Measurements from ENCODE around the gene RGS10.

RGS10 gene

GRCh38 chr10:119498889-119499676, 43.4 kb downstream of the RGS10 start:
- DNase-seq: no peak

GRCh38 chr10:119497243-119497642, 45.3 kb downstream of the RGS10 start:
- DNase-seq: no peak

- DNase-seq: no peak
Measured at GRCh38 chr10:119496273-119496672, 46.2 kb downstream of the RGS10 start.

- DNase-seq: no peak
Measured at GRCh38 chr10:119495545-119495944, 47.0 kb downstream of the RGS10 start.

GRCh38 chr10:119495021-119495505, 47.5 kb downstream of the RGS10 start:
- DNase-seq: no peak

GRCh38 chr10:119494236-119495020, 48.1 kb downstream of the RGS10 start:
- DNase-seq: no peak

GRCh38 chr10:119493155-119493554, 49.4 kb downstream of the RGS10 start:
- no peak for DNase-seq

GRCh38 chr10:119491966-119492757, 50.4 kb downstream of the RGS10 start:
- no peak for DNase-seq

GRCh38 chr10:119489991-119490326, 52.6 kb downstream of the RGS10 start:
- no peak for DNase-seq

GRCh38 chr10:119488675-119489074, 53.8 kb downstream of the RGS10 start:
- DNase-seq: no peak

GRCh38 chr10:119483839-119484238, 58.7 kb downstream of the RGS10 start:
- no peak for DNase-seq

GRCh38 chr10:119483001-119483400, 59.5 kb downstream of the RGS10 start:
- DNase-seq: no peak

- DNase-seq: no peak
Measured at GRCh38 chr10:119481781-119482426, 60.6 kb downstream of the RGS10 start.

- DNase-seq: no peak
Measured at GRCh38 chr10:119480667-119481066, 61.9 kb downstream of the RGS10 start.

- no peak for DNase-seq
Measured at GRCh38 chr10:119479532-119479931, 63.0 kb downstream of the RGS10 start.

GRCh38 chr10:119478811-119479341, 63.6 kb downstream of the RGS10 start:
- DNase-seq: no peak

- DNase-seq: no peak
Measured at GRCh38 chr10:119478111-119478802, 64.3 kb downstream of the RGS10 start.

GRCh38 chr10:119477444-119477843, 65.1 kb downstream of the RGS10 start:
- no peak for DNase-seq

GRCh38 chr10:119474606-119475005, 67.9 kb downstream of the RGS10 start:
- no peak for DNase-seq

- DNase-seq: no peak
Measured at GRCh38 chr10:119473771-119474170, 68.7 kb downstream of the RGS10 start.

Measured in nucleus accumbens (tissue), 56 donors.